Measurements from ENCODE around the gene NUP37.

The NUP37 gene

GRCh38 chr12:102114212-102114611 is 5.7 kb downstream of the NUP37 start:
- H3K27me3 ChIP-seq (ENCODE audit: insufficient read depth, poor library complexity, severe bottlenecking), result no peaks in the 10 kb centered on the region
- no peak overlapping the region for H3K4me3 ChIP-seq (replicated peaks; ENCODE audit: insufficient read depth, low read length)
- H3K27ac ChIP-seq (replicated peaks), result no peak overlapping the region
- no peak for DNase-seq (ENCODE audit: low read depth in 1 of 2, low spot score in 1 of 2)
- TF ChIP-seq POLR2AphosphoS5 (IDR thresholded peaks at IDR 0.05; ENCODE audit: low read depth), result no peak
- no peak for TF ChIP-seq SPI1 (IDR thresholded peaks at IDR 0.05; ENCODE audit: borderline replicate concordance, low read depth)

GRCh38 chr12:102110782-102111181 is 9.1 kb downstream of the NUP37 start:
- H3K4me3 ChIP-seq (replicated peaks; ENCODE audit: insufficient read depth, low read length), result no peak overlapping the region
- no peak overlapping the region for H3K27ac ChIP-seq (replicated peaks)
- DNase-seq (ENCODE audit: low read depth in 1 of 2, low spot score in 1 of 2), result no peak
- no peaks in the 10 kb centered on the region for H3K27me3 ChIP-seq (ENCODE audit: insufficient read depth, poor library complexity, severe bottlenecking)
- TF ChIP-seq REST (IDR thresholded peaks at IDR 0.05; ENCODE audit: insufficient replicate concordance, low read depth) (no peak), POLR2AphosphoS5 (IDR thresholded peaks at IDR 0.05; ENCODE audit: low read depth) (no peak), GABPA (IDR thresholded peaks at IDR 0.05; ENCODE audit: low read depth) (no peak), CTCF (IDR thresholded peaks at IDR 0.05; ENCODE audit: insufficient read depth, low read length) (no peak), SPI1 (IDR thresholded peaks at IDR 0.05; ENCODE audit: borderline replicate concordance, low read depth) (no peak)

GRCh38 chr12:102107970-102108369 is 11.9 kb downstream of the NUP37 start:
- no peak overlapping the region for H3K4me3 ChIP-seq (replicated peaks; ENCODE audit: insufficient read depth, low read length)
- no peak for TF ChIP-seq GABPA (IDR thresholded peaks at IDR 0.05; ENCODE audit: low read depth)
- TF ChIP-seq CTCF (IDR thresholded peaks at IDR 0.05; ENCODE audit: insufficient read depth, low read length), result no peak
- no peak for TF ChIP-seq SPI1 (IDR thresholded peaks at IDR 0.05; ENCODE audit: borderline replicate concordance, low read depth)
- no peak for TF ChIP-seq POLR2AphosphoS5 (IDR thresholded peaks at IDR 0.05; ENCODE audit: low read depth)
- TF ChIP-seq REST (IDR thresholded peaks at IDR 0.05; ENCODE audit: insufficient replicate concordance, low read depth), result no peak
- no peaks in the 10 kb centered on the region for H3K27me3 ChIP-seq (ENCODE audit: insufficient read depth, poor library complexity, severe bottlenecking)
- no peak for DNase-seq (ENCODE audit: low read depth in 1 of 2, low spot score in 1 of 2)
- H3K27ac ChIP-seq (replicated peaks), result no peak overlapping the region

- no peaks in the 10 kb centered on the region for H3K27me3 ChIP-seq (ENCODE audit: insufficient read depth, poor library complexity, severe bottlenecking)
- H3K4me3 ChIP-seq (replicated peaks; ENCODE audit: insufficient read depth, low read length), result no peak overlapping the region
- DNase-seq (ENCODE audit: low read depth in 1 of 2, low spot score in 1 of 2), result no peak
- H3K27ac ChIP-seq (replicated peaks), result no peak overlapping the region
- TF ChIP-seq CTCF (IDR thresholded peaks at IDR 0.05; ENCODE audit: insufficient read depth, low read length), result no peak
- TF ChIP-seq REST (IDR thresholded peaks at IDR 0.05; ENCODE audit: insufficient replicate concordance, low read depth), result no peak
- no peak for TF ChIP-seq POLR2AphosphoS5 (IDR thresholded peaks at IDR 0.05; ENCODE audit: low read depth)
- no peak for TF ChIP-seq GABPA (IDR thresholded peaks at IDR 0.05; ENCODE audit: low read depth)
- TF ChIP-seq SPI1 (IDR thresholded peaks at IDR 0.05; ENCODE audit: borderline replicate concordance, low read depth), result no peak
These were observed 13.0 kb downstream of the NUP37 start for GRCh38 chr12:102106905-102107304.
